ENCODE results near the gene RGMB.

GRCh38 chr5:98794414-98795080 is 21.1 kb downstream of the RGMB start:
- TF ChIP-seq POLR2AphosphoS5 (IDR thresholded peaks at IDR 0.05; ENCODE audit: borderline replicate concordance, low read depth, low read length) (no peak), EZH2 (IDR thresholded peaks at IDR 0.05) (no peak)
